Trophoblast cell (in vitro differentiated cells and primary cell): ENCODE results near the gene GPHA2.

Source experiments
- DNase-seq, 2 donors: peaks; one replicate each; pipeline ENCODE4 v3.0.0-alpha.2; 2016
- H2AFZ ChIP-seq: 2 replicates; pipeline ENCODE4 v1.6.1; 2013; ENCODE audit warnings: low read length, moderate library complexity, mild to moderate bottlenecking; ENCODE audit not compliant: insufficient read depth, poor library complexity
- H2AK5ac ChIP-seq: 2 replicates; pipeline ENCODE4 v1.6.1; 2013; ENCODE audit warnings: mild to moderate bottlenecking, low read length
- H2BK120ac ChIP-seq: 2 replicates; pipeline ENCODE4 v1.6.1; 2013; ENCODE audit warnings: low read length, mild to moderate bottlenecking, moderate library complexity; ENCODE audit not compliant: insufficient read depth, poor library complexity
- H2BK12ac ChIP-seq: 2 replicates; pipeline ENCODE4 v1.6.1; 2013; ENCODE audit warnings: mild to moderate bottlenecking, low read length, moderate library complexity
- H2BK5ac ChIP-seq: 2 replicates; pipeline ENCODE4 v1.6.1; 2013; ENCODE audit warnings: low read length, low read depth, moderate library complexity, mild to moderate bottlenecking; ENCODE audit not compliant: poor library complexity
- H3K14ac ChIP-seq: 2 replicates; pipeline ENCODE4 v1.6.1; 2013; ENCODE audit warnings: mild to moderate bottlenecking, low read length
- H3K18ac ChIP-seq: 2 replicates; pipeline ENCODE4 v1.6.1; 2013; ENCODE audit warnings: mild to moderate bottlenecking, low read length
- H3K23ac ChIP-seq: 2 replicates; pipeline ENCODE4 v1.6.1; 2013; ENCODE audit warnings: low read length
- H3K27ac ChIP-seq: 2 replicates; pipeline ENCODE4 v1.5.1; 2013; ENCODE audit warnings: low read depth, mild to moderate bottlenecking, inconsistent platforms, low read length, moderate library complexity
- H3K27me3 ChIP-seq: 2 replicates; pipeline ENCODE4 v1.6.1; 2013; ENCODE audit warnings: inconsistent platforms, mild to moderate bottlenecking, low read length, moderate library complexity; ENCODE audit not compliant: insufficient read depth
- H3K36me3 ChIP-seq, 2 experiments: 1 replicate in 1 of 2; 2 replicates in 1 of 2; pipeline ENCODE4 v1.6.1; 2013; ENCODE audit warnings: low read length in 2 of 2, mild to moderate bottlenecking in 2 of 2, moderate library complexity in 1 of 2; ENCODE audit not compliant: insufficient read depth in 2 of 2, control insufficient read depth in 1 of 2
- H3K4ac ChIP-seq: 2 replicates; pipeline ENCODE4 v1.6.1; 2013; ENCODE audit warnings: low read depth, mild to moderate bottlenecking, low read length, moderate library complexity
- H3K4me1 ChIP-seq, 2 experiments: 1 replicate in 1 of 2; 2 replicates in 1 of 2; pipeline ENCODE4 v1.6.1; 2013; ENCODE audit warnings: low read length in 2 of 2, mild to moderate bottlenecking in 2 of 2, moderate library complexity in 1 of 2; ENCODE audit not compliant: insufficient read depth in 2 of 2, control insufficient read depth in 1 of 2
- H3K4me2 ChIP-seq: 2 replicates; pipeline ENCODE4 v1.6.1; 2013; ENCODE audit warnings: inconsistent platforms, mild to moderate bottlenecking, low read length, moderate library complexity
- H3K4me3 ChIP-seq: 2 replicates; pipeline ENCODE4 v1.5.1; 2013; ENCODE audit warnings: mild to moderate bottlenecking, low read depth, low read length, inconsistent platforms
- H3K79me1 ChIP-seq: one replicate; pipeline ENCODE4 v1.6.1; 2013; ENCODE audit warnings: low read length
- H3K79me2 ChIP-seq: 2 replicates; pipeline ENCODE4 v1.6.1; 2013; ENCODE audit warnings: low read length, mild to moderate bottlenecking; ENCODE audit not compliant: control insufficient read depth, insufficient read depth, poor library complexity
- H3K9ac ChIP-seq: 2 replicates; pipeline ENCODE4 v1.6.1; 2013; ENCODE audit warnings: mild to moderate bottlenecking, low read length
- H3K9me3 ChIP-seq: 2 replicates; pipeline ENCODE4 v1.6.1; 2013; ENCODE audit warnings: low read depth, mild to moderate bottlenecking, control low read depth, inconsistent platforms, low read length; ENCODE audit not compliant: insufficient read depth
- H4K12ac ChIP-seq: 2 replicates; pipeline ENCODE4 v1.6.1; 2013; ENCODE audit warnings: low read depth, mild to moderate bottlenecking, low read length, moderate library complexity
- H4K8ac ChIP-seq: 2 replicates; pipeline ENCODE4 v1.6.1; 2013; ENCODE audit warnings: low read depth, mild to moderate bottlenecking, low read length, moderate library complexity
- H4K91ac ChIP-seq: one replicate; pipeline ENCODE4 v1.6.1; 2013; ENCODE audit warnings: low read depth, mild to moderate bottlenecking, low read length, moderate library complexity
- WGBS: extraction: QIAGEN DNeasy Blood & Tissue Kit; methylation state at CpG from one replicate; pipeline ENCODE4 v1.1.7; 2013; ENCODE audit warnings: missing lambda C conversion rate; ENCODE audit not compliant: insufficient read length, insufficient coverage; ENCODE audit errors: extremely low coverage; 5-methylcytosine and 5-hydroxymethylcytosine counted together

Gene GPHA2

GRCh38 chr11:64933935-64934681, 1.6 kb downstream of the GPHA2 start:
- H2BK120ac ChIP-seq = no peak overlapping the region
- H3K4me1 ChIP-seq = peaks cover 0 to 7% of the 10 kb centered on the region in 2 experiments
- WGBS = no CpG with 5 or more reads among the region's 10 CpGs
- H3K79me1 ChIP-seq = no peaks in the 10 kb centered on the region
- no peaks in the 10 kb centered on the region for H3K27me3 ChIP-seq
- no peak overlapping the region for H3K14ac ChIP-seq
- H3K9ac ChIP-seq = no peak overlapping the region
- H4K91ac ChIP-seq = no peak overlapping the region
- no peak overlapping the region for H4K8ac ChIP-seq
- DNase-seq = no peak
- no peaks in the 10 kb centered on the region for H3K79me2 ChIP-seq
- peaks cover 19 to 30% of the 10 kb centered on the region in 2 experiments for H3K36me3 ChIP-seq
- no peak overlapping the region for H2AK5ac ChIP-seq
- H2AFZ ChIP-seq = no peak overlapping the region
- no peak overlapping the region for H3K27ac ChIP-seq
- H4K12ac ChIP-seq = no peak overlapping the region
- H3K9me3 ChIP-seq = no peaks in the 10 kb centered on the region
- no peak overlapping the region for H3K23ac ChIP-seq
- H3K4ac ChIP-seq = no peak overlapping the region
- H2BK12ac ChIP-seq = no peak overlapping the region
- H3K4me3 ChIP-seq = no peak overlapping the region
- no peak overlapping the region for H3K18ac ChIP-seq
- no peak overlapping the region for H2BK5ac ChIP-seq
- H3K4me2 ChIP-seq = no peak overlapping the region

GRCh38 chr11:64933213-64933934, 2.3 kb downstream of the GPHA2 start:
- H3K14ac ChIP-seq = no peak overlapping the region
- H3K23ac ChIP-seq = no peak overlapping the region
- H3K36me3 ChIP-seq = peaks cover 19 to 31% of the 10 kb centered on the region in 2 experiments
- no peak overlapping the region for H2BK120ac ChIP-seq
- no peak overlapping the region for H4K12ac ChIP-seq
- H3K27me3 ChIP-seq = no peaks in the 10 kb centered on the region
- H4K8ac ChIP-seq = no peak overlapping the region
- no peak overlapping the region for H3K4ac ChIP-seq
- H3K9ac ChIP-seq = no peak overlapping the region
- no peaks in the 10 kb centered on the region for H3K79me1 ChIP-seq
- no peak overlapping the region for H2BK5ac ChIP-seq
- no peak overlapping the region for H2BK12ac ChIP-seq
- H3K18ac ChIP-seq = no peak overlapping the region
- no peaks in the 10 kb centered on the region for H3K9me3 ChIP-seq
- WGBS = no CpG with 5 or more reads among the region's 12 CpGs
- no peak overlapping the region for H3K27ac ChIP-seq
- H3K4me3 ChIP-seq = no peak overlapping the region
- no peak overlapping the region for H3K4me2 ChIP-seq
- no peak for DNase-seq
- no peak overlapping the region for H2AK5ac ChIP-seq
- no peak overlapping the region for H2AFZ ChIP-seq
- peaks cover 0 to 7% of the 10 kb centered on the region in 2 experiments for H3K4me1 ChIP-seq
- no peak overlapping the region for H4K91ac ChIP-seq
- no peaks in the 10 kb centered on the region for H3K79me2 ChIP-seq

- Histone ChIP-seq H2BK5ac (no peak overlapping the region), H3K23ac (no peak overlapping the region), H3K4me3 (no peak overlapping the region), H2BK12ac (no peak overlapping the region), H3K4me1 (peaks cover 0 to 7% of the 10 kb centered on the region in 2 experiments), H3K4ac (no peak overlapping the region), H3K79me2 (no peaks in the 10 kb centered on the region), H3K27ac (no peak overlapping the region), H3K4me2 (no peak overlapping the region), H3K36me3 (peaks cover 19 to 33% of the 10 kb centered on the region in 2 experiments), H3K79me1 (no peaks in the 10 kb centered on the region), H4K12ac (no peak overlapping the region), H4K91ac (no peak overlapping the region), H3K14ac (no peak overlapping the region), H3K9me3 (no peaks in the 10 kb centered on the region), H4K8ac (no peak overlapping the region), H2BK120ac (no peak overlapping the region), H3K27me3 (no peaks in the 10 kb centered on the region), H3K9ac (no peak overlapping the region), H2AK5ac (no peak overlapping the region), H3K18ac (no peak overlapping the region), H2AFZ (no peak overlapping the region)
- no peak for DNase-seq
- no CpG with 5 or more reads among the region's 5 CpGs for WGBS
Measured at GRCh38 chr11:64932324-64932723, 3.4 kb downstream of the GPHA2 start.

GRCh38 chr11:64931290-64931689, 4.4 kb downstream of the GPHA2 start:
- Histone ChIP-seq H3K14ac (no peak overlapping the region), H2BK5ac (no peak overlapping the region), H3K79me1 (no peaks in the 10 kb centered on the region), H3K4ac (no peak overlapping the region), H3K4me2 (no peak overlapping the region), H3K27me3 (no peaks in the 10 kb centered on the region), H2AFZ (no peak overlapping the region), H3K9me3 (no peaks in the 10 kb centered on the region), H3K27ac (no peak overlapping the region), H4K12ac (no peak overlapping the region), H4K8ac (no peak overlapping the region), H4K91ac (no peak overlapping the region), H3K9ac (no peak overlapping the region), H3K79me2 (no peaks in the 10 kb centered on the region), H3K4me3 (no peak overlapping the region), H2BK12ac (no peak overlapping the region), H2BK120ac (no peak overlapping the region), H3K4me1 (peaks cover 0 to 7% of the 10 kb centered on the region in 2 experiments), H3K18ac (no peak overlapping the region), H3K23ac (no peak overlapping the region), H2AK5ac (no peak overlapping the region), H3K36me3 (peaks cover 19 to 33% of the 10 kb centered on the region in 2 experiments)
- WGBS = no CpG with 5 or more reads among the region's 7 CpGs
- no peak for DNase-seq
